Esophagus muscularis mucosa (tissue), 4 donors: ENCODE data around the gene TMEM38A. TPM values are rescaled to one million over a fixed set of nuclear protein-coding genes. Genes with fewer than 3 reads are reported as not detected.
A peak's percentile ranks its signal among the peaks of the same experiment; 100 is the strongest.

Source experiments
- DNase-seq: peaks from one replicate; pipeline ENCODE4 v3.0.0-alpha.2; 2017; ENCODE audit errors: extremely low spot score
- H3K27ac ChIP-seq, 4 donors: fragments of 200-600 bp; sonication (generic); replicated peaks in 1 of 4; 1 replicate in 3 of 4; 2 replicates in 1 of 4; pipeline ENCODE4 v1.5.1; 2016 to 2019; ENCODE audit warnings: mild to moderate bottlenecking in 1 of 4
- H3K27me3 ChIP-seq, 4 donors: fragments of 200-600 bp; sonication (generic); one replicate each; pipeline versions ENCODE4 v1.5.1 to v1.6.0; 2016 to 2019
- H3K36me3 ChIP-seq, 4 donors: fragments of 200-600 bp; sonication (generic); one replicate each; pipeline ENCODE4 v1.5.1; 2016 to 2019
- H3K4me1 ChIP-seq, 4 donors: fragments of 200-600 bp; sonication (generic); one replicate each; pipeline ENCODE4 v1.5.1; 2016 to 2019
- H3K4me3 ChIP-seq, 4 donors: fragments of 200-600 bp; sonication (generic); 1 replicate in 2 of 4; 2 replicates in 2 of 4; pipeline ENCODE4 v1.5.1; 2016 to 2019; ENCODE audit warnings: mild to moderate bottlenecking in 4 of 4, moderate library complexity in 1 of 4
- H3K9me3 ChIP-seq, 4 donors: fragments of 200-600 bp; sonication (generic); 1 replicate in 3 of 4; 2 replicates in 1 of 4; pipeline ENCODE4 v1.5.1; 2016 to 2019
- CTCF ChIP-seq, 3 experiments: fragments of 200-600 bp in 2 of 3; fragments of 450-650 bp in 1 of 3; sonication (generic) in 2 of 3; IDR thresholded peaks; one replicate each; pipeline ENCODE4 v1.5.1; 2017 to 2019; ENCODE audit warnings: antibody characterized with exemption in 3 of 3, mild to moderate bottlenecking in 2 of 3, moderate library complexity in 1 of 3
- EP300 ChIP-seq: sonication (generic); formaldehyde crosslinking; IDR thresholded peaks from one replicate; pipeline ENCODE4 v1.6.1; 2017; ENCODE audit warnings: antibody characterized with exemption
- POLR2A ChIP-seq: fragments of 450-650 bp; IDR thresholded peaks from one replicate; pipeline ENCODE4 v1.6.1; 2017; ENCODE audit warnings: antibody characterized with exemption, moderate library complexity, mild to moderate bottlenecking, low read depth
- POLR2AphosphoS5 ChIP-seq, 2 donors: sonication (generic); formaldehyde crosslinking; IDR thresholded peaks; one replicate each; pipeline ENCODE4 v1.6.1; 2017; ENCODE audit warnings: antibody characterized with exemption in 2 of 2
- WGBS: methylation state at CpG from one replicate; pipeline ENCODE4 v1.1.5; 2018; 5-methylcytosine and 5-hydroxymethylcytosine counted together
- intact Hi-C: fragments of 100-400 bp; cut with DNase I; formaldehyde crosslinking; loops from one replicate; pipeline ENCODE4 v1.15.1; 2023
- total RNA-seq, 4 donors: library from RNA; depleted of rRNA; stranded (reverse); fragments of >200 nt; gene quantifications; one replicate each; pipeline versions ENCODE4 v1.1.0 to v1.2.1, GENCODE V29; 2016

Gene TMEM38A
- total RNA-seq, 4 donors from 2014 or later = 6.3 to 10.4 (median 7.7) TPM

GRCh38 chr19:16623066-16623465 lies 37.9 kb upstream of the TMEM38A start:
- no peak for TF ChIP-seq EP300
- no peak for TF ChIP-seq CTCF (IDR thresholded peaks at IDR 0.05)
- TF ChIP-seq POLR2A = no peak
- no peak for TF ChIP-seq POLR2AphosphoS5 (IDR thresholded peaks at IDR 0.05)
- no peak for DNase-seq
- intact Hi-C loops = no loop called here
- H3K4me3 ChIP-seq = no peak overlapping the region
- no peaks in the 10 kb centered on the region for H3K27me3 ChIP-seq
- peaks cover 0 to 22% (median 11%) of the 10 kb centered on the region in 4 donors for H3K36me3 ChIP-seq
- WGBS = 88% methylated on average over 2 of the region's 2 CpGs
- H3K4me1 ChIP-seq = peaks cover 58 to 91% (median 83%) of the 10 kb centered on the region in 4 donors
- no peak overlapping the region for H3K27ac ChIP-seq
- no peaks in the 10 kb centered on the region for H3K9me3 ChIP-seq

- no peak overlapping the region for H3K27ac ChIP-seq
- no peak for DNase-seq
- peaks cover 56 to 86% (median 80%) of the 10 kb centered on the region in 4 donors for H3K4me1 ChIP-seq
- H3K4me3 ChIP-seq = no peak overlapping the region
- no peaks in the 10 kb centered on the region for H3K9me3 ChIP-seq
- no peaks in the 10 kb centered on the region for H3K27me3 ChIP-seq
- no peak for TF ChIP-seq POLR2AphosphoS5 (IDR thresholded peaks at IDR 0.05)
- no peak for TF ChIP-seq POLR2A
- no peak for TF ChIP-seq EP300
- no peak for TF ChIP-seq CTCF (IDR thresholded peaks at IDR 0.05)
- WGBS = 78% methylated on average over 6 of the region's 6 CpGs
- intact Hi-C loops = no loop called here
- peaks cover 0 to 22% (median 11%) of the 10 kb centered on the region in 4 donors for H3K36me3 ChIP-seq
Observed at GRCh38 chr19:16623576-16623975, 37.4 kb upstream of the TMEM38A start.

- TF ChIP-seq POLR2AphosphoS5 (IDR thresholded peaks at IDR 0.05) = no peak
- no peak for TF ChIP-seq POLR2A
- Histone ChIP-seq H3K4me1 (peaks cover 55 to 84% (median 78%) of the 10 kb centered on the region in 4 donors), H3K27ac (no peak overlapping the region), H3K4me3 (no peak overlapping the region), H3K27me3 (no peaks in the 10 kb centered on the region), H3K9me3 (no peaks in the 10 kb centered on the region), H3K36me3 (peaks cover 0 to 22% (median 11%) of the 10 kb centered on the region in 4 donors)
- WGBS = 77% methylated on average over 9 of the region's 10 CpGs
- DNase-seq = no peak
- intact Hi-C loops = no loop called here
Observed at GRCh38 chr19:16624236-16624635, 36.7 kb upstream of the TMEM38A start.

GRCh38 chr19:16625163-16625958 lies 35.6 kb upstream of the TMEM38A start:
- DNase-seq = no peak
- Histone ChIP-seq H3K36me3 (peaks cover 0 to 27% (median 13%) of the 10 kb centered on the region in 4 donors), H3K4me3 (no peak overlapping the region), H3K4me1 (peaks cover 52 to 84% (median 76%) of the 10 kb centered on the region in 4 donors), H3K27me3 (no peaks in the 10 kb centered on the region), H3K9me3 (no peaks in the 10 kb centered on the region), H3K27ac (peak overlapping the region in 2 of 4 donors; percentile 14 to 98)
- WGBS = 80% methylated on average over 16 of the region's 16 CpGs
- intact Hi-C loops = loop anchor here (5.0 kb wide), 1 partner anchor 53 kb away; the partner anchor contains the start of gene SLC35E1
- no peak for TF ChIP-seq EP300

- no peak for TF ChIP-seq POLR2AphosphoS5 (IDR thresholded peaks at IDR 0.05)
- no peak for TF ChIP-seq POLR2A
- TF ChIP-seq CTCF (IDR thresholded peaks at IDR 0.05) = no peak
- no peak for TF ChIP-seq EP300
- WGBS = 1% methylated on average over 9 of the region's 12 CpGs
- Histone ChIP-seq H3K36me3 (peaks cover 8 to 40% (median 24%) of the 10 kb centered on the region in 4 donors), H3K4me1 (peaks cover 43 to 70% (median 62%) of the 10 kb centered on the region in 4 donors), H3K4me3 (peak overlapping the region; percentile 78 to 99 (median 95)), H3K27ac (peak overlapping the region; percentile 84 to 98 (median 92)), H3K27me3 (no peaks in the 10 kb centered on the region), H3K9me3 (no peaks in the 10 kb centered on the region)
- intact Hi-C loops = loop anchor here (5.0 kb wide), 1 partner anchor 54 kb away; the partner anchor contains the start of gene SLC35E1
- DNase-seq = no peak
Observed at GRCh38 chr19:16626796-16627192, 34.1 kb upstream of the TMEM38A start.
